Uterus (tissue), 2 donors: Measurements from ENCODE around the gene TMEM263.

Experiments used
- POLR2A ChIP-seq, 2 donors: fragments of 450-650 bp; IDR thresholded peaks; one replicate each; pipeline ENCODE4 v1.6.1; 2016; ENCODE audit warnings: antibody characterized with exemption in 2 of 2, mild to moderate bottlenecking in 1 of 2, moderate library complexity in 1 of 2
- TF ChIP-seq, protein P1 (sequence below), 4 experiments: fragments of 200-600 bp in 2 of 4; fragments of 450-650 bp in 2 of 4; sonication (generic) in 2 of 4; IDR thresholded peaks; one replicate each; pipeline ENCODE4 v1.5.1; 2016 to 2019; ENCODE audit warnings: antibody characterized with exemption in 4 of 4, mild to moderate bottlenecking in 2 of 4, moderate library complexity in 1 of 4

DNA sequence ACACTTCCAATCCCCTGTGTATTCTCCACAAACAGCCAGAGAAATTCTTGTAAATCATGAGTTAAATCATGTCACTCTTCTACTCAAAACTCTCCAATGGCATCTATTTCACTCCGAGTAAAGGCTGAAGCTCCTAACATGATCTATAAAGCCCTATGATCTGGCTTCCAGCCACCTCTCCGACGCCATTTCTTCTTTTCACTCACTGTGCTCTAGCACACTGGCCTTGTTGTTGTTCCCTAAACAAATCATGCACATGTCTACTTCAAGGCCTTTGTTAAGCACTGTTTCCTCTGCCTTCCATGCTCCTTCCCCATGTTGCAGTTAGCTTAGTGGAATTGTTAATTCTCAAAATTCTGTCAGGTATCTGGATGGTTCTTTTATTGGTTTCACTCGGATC is 61.3 kb downstream of the TMEM263 start:
- TF ChIP-seq, protein P1, sequence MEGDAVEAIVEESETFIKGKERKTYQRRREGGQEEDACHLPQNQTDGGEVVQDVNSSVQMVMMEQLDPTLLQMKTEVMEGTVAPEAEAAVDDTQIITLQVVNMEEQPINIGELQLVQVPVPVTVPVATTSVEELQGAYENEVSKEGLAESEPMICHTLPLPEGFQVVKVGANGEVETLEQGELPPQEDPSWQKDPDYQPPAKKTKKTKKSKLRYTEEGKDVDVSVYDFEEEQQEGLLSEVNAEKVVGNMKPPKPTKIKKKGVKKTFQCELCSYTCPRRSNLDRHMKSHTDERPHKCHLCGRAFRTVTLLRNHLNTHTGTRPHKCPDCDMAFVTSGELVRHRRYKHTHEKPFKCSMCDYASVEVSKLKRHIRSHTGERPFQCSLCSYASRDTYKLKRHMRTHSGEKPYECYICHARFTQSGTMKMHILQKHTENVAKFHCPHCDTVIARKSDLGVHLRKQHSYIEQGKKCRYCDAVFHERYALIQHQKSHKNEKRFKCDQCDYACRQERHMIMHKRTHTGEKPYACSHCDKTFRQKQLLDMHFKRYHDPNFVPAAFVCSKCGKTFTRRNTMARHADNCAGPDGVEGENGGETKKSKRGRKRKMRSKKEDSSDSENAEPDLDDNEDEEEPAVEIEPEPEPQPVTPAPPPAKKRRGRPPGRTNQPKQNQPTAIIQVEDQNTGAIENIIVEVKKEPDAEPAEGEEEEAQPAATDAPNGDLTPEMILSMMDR (IDR thresholded peaks at IDR 0.05), result no peak
- TF ChIP-seq POLR2A (IDR thresholded peaks at IDR 0.05), result no peak
